DMS153 (cell line): ENCODE data around the gene COL1A1.

Experiments used
- DNase-seq: peaks from one replicate; lab custom pipeline; 2025; lab: John Stamatoyannopoulos, UW

Gene COL1A1

GRCh38 chr17:50199803-50200456 is 1.5 kb downstream of the COL1A1 start:
- peak; percentile 57 for DNase-seq

GRCh38 chr17:50199211-50199802 is 2.1 kb downstream of the COL1A1 start:
- no peak for DNase-seq

GRCh38 chr17:50198026-50198669 is 3.3 kb downstream of the COL1A1 start:
- peak; percentile 11 for DNase-seq

GRCh38 chr17:50196826-50197225 is 4.6 kb downstream of the COL1A1 start:
- no peak for DNase-seq

GRCh38 chr17:50196036-50196435 is 5.4 kb downstream of the COL1A1 start:
- DNase-seq: no peak

- no peak for DNase-seq
These were observed 6.2 kb downstream of the COL1A1 start for GRCh38 chr17:50194934-50195865.

GRCh38 chr17:50194140-50194933 is 7.1 kb downstream of the COL1A1 start:
- DNase-seq: no peak

- DNase-seq: no peak
These were observed 8.7 kb downstream of the COL1A1 start for GRCh38 chr17:50192618-50193291.

- DNase-seq: no peak
These were observed 9.2 kb downstream of the COL1A1 start for GRCh38 chr17:50192144-50192617.

GRCh38 chr17:50191359-50192143 is 9.9 kb downstream of the COL1A1 start:
- DNase-seq: no peak

GRCh38 chr17:50190603-50191358 is 10.7 kb downstream of the COL1A1 start:
- no peak for DNase-seq

GRCh38 chr17:50190293-50190602 is 11.2 kb downstream of the COL1A1 start:
- DNase-seq: no peak

GRCh38 chr17:50189550-50190292 is 11.7 kb downstream of the COL1A1 start:
- DNase-seq: no peak

GRCh38 chr17:50188921-50189549 is 12.4 kb downstream of the COL1A1 start:
- DNase-seq: no peak

- DNase-seq: no peak
These were observed 12.9 kb downstream of the COL1A1 start for GRCh38 chr17:50188531-50188920.

- DNase-seq: no peak
These were observed 13.5 kb downstream of the COL1A1 start for GRCh38 chr17:50187751-50188530.

- no peak for DNase-seq
These were observed 14.1 kb downstream of the COL1A1 start for GRCh38 chr17:50187394-50187725.
